ENCODE results near the gene ESR1. TPM values are rescaled to one million over a fixed set of nuclear protein-coding genes. Genes with fewer than 3 reads are reported as not detected.

The ESR1 gene
- total RNA-seq, 4 donors from 2014 or later, result 1.3 to 2.6 (median 2.2) TPM

GRCh38 chr6:151998784-151999183, 191.3 kb downstream of the ESR1 start:
- no peak overlapping the region for H3K27ac ChIP-seq
- 67% methylated on average over 1 of the region's 1 CpG for WGBS

GRCh38 chr6:151999194-151999593, 191.7 kb downstream of the ESR1 start:
- Histone ChIP-seq H3K4me3 (no peak overlapping the region), H3K9me3 (no peaks in the 10 kb centered on the region), H3K27ac (no peak overlapping the region), H3K4me1 (no peaks in the 10 kb centered on the region), H3K27me3 (no peaks in the 10 kb centered on the region), H3K36me3 (no peaks in the 10 kb centered on the region)
- DNase-seq (ENCODE audit: low spot score in 2 of 2), result no peak
- WGBS, result 43% methylated on average over 1 of the region's 1 CpG
- TF ChIP-seq POLR2A (IDR thresholded peaks at IDR 0.05) (no peak), POLR2AphosphoS5 (IDR thresholded peaks at IDR 0.05) (no peak), EP300 (IDR thresholded peaks at IDR 0.05) (no peak), CTCF (IDR thresholded peaks at IDR 0.05) (no peak)

More at GRCh38 chr6:151998784-151999183, 191.3 kb downstream of the ESR1 start:
- no peak overlapping the region for H3K4me3 ChIP-seq
- no peak for DNase-seq (ENCODE audit: low spot score in 2 of 2)
- H3K9me3 ChIP-seq, result no peaks in the 10 kb centered on the region
- no peaks in the 10 kb centered on the region for H3K27me3 ChIP-seq
- no peak for TF ChIP-seq POLR2AphosphoS5 (IDR thresholded peaks at IDR 0.05)
- TF ChIP-seq EP300 (IDR thresholded peaks at IDR 0.05), result no peak
- TF ChIP-seq CTCF (IDR thresholded peaks at IDR 0.05), result no peak
- no peak for TF ChIP-seq POLR2A (IDR thresholded peaks at IDR 0.05)
- H3K36me3 ChIP-seq, result no peaks in the 10 kb centered on the region
- no peaks in the 10 kb centered on the region for H3K4me1 ChIP-seq

- H3K4me1 ChIP-seq, result no peaks in the 10 kb centered on the region
- no peaks in the 10 kb centered on the region for H3K27me3 ChIP-seq
- no peak overlapping the region for H3K4me3 ChIP-seq
- H3K9me3 ChIP-seq, result no peaks in the 10 kb centered on the region
- H3K27ac ChIP-seq, result no peak overlapping the region
- TF ChIP-seq POLR2A (IDR thresholded peaks at IDR 0.05) (no peak), CTCF (IDR thresholded peaks at IDR 0.05) (no peak)
- no peak for DNase-seq (ENCODE audit: low spot score in 2 of 2)
- H3K36me3 ChIP-seq, result no peaks in the 10 kb centered on the region
Measured at GRCh38 chr6:152001408-152001807, 193.9 kb downstream of the ESR1 start.

- no peak for DNase-seq (ENCODE audit: low spot score in 2 of 2)
- Histone ChIP-seq H3K36me3 (no peaks in the 10 kb centered on the region), H3K9me3 (no peaks in the 10 kb centered on the region), H3K4me1 (no peaks in the 10 kb centered on the region), H3K4me3 (no peak overlapping the region), H3K27me3 (no peaks in the 10 kb centered on the region), H3K27ac (no peak overlapping the region)
- 93% methylated on average over 6 of the region's 6 CpGs for WGBS
- TF ChIP-seq POLR2A (IDR thresholded peaks at IDR 0.05) (no peak), EP300 (IDR thresholded peaks at IDR 0.05) (no peak), POLR2AphosphoS5 (IDR thresholded peaks at IDR 0.05) (no peak), CTCF (IDR thresholded peaks at IDR 0.05) (no peak)
Measured at GRCh38 chr6:152002306-152002705, 194.8 kb downstream of the ESR1 start.

- TF ChIP-seq EP300 (IDR thresholded peaks at IDR 0.05) (no peak), POLR2A (IDR thresholded peaks at IDR 0.05) (no peak), CTCF (IDR thresholded peaks at IDR 0.05) (no peak), POLR2AphosphoS5 (IDR thresholded peaks at IDR 0.05) (no peak)
- no peaks in the 10 kb centered on the region for H3K36me3 ChIP-seq
- H3K27me3 ChIP-seq, result no peaks in the 10 kb centered on the region
- no peak overlapping the region for H3K27ac ChIP-seq
- DNase-seq (ENCODE audit: low spot score in 2 of 2), result no peak
- no peaks in the 10 kb centered on the region for H3K4me1 ChIP-seq
- H3K9me3 ChIP-seq, result no peaks in the 10 kb centered on the region
- 94% methylated on average over 1 of the region's 1 CpG for WGBS
- no peak overlapping the region for H3K4me3 ChIP-seq
Measured at GRCh38 chr6:152004036-152004566, 196.6 kb downstream of the ESR1 start.

All from suprapubic skin (tissue), 4 donors.